A673 (cell line): ENCODE data around the gene CHCHD6. TPM values are rescaled to one million over a fixed set of nuclear protein-coding genes. Genes with fewer than 3 reads are reported as not detected.

Source experiments
- BruUV-seq: library from RNA; stranded (reverse); fragments of 400-500 nt; replicated peaks from 2 replicates; lab custom pipeline; 2021; lab: Mats Ljungman, UMichigan
- CTCF ChIA-PET: fragments of 300-600 bp; sonication (Branson Sonifier 250); formaldehyde crosslinking; loops from one replicate; lab custom pipeline; 2022; ENCODE audit warnings: antibody characterized with exemption; lab: Charles Lee
- POLR2A ChIA-PET: fragments of 300-600 bp; sonication (Branson Sonifier 250); formaldehyde crosslinking; loops from one replicate; lab custom pipeline; 2022; ENCODE audit warnings: antibody characterized with exemption; ENCODE audit not compliant: low non-redundant PET; lab: Charles Lee
- DNase-seq: peaks from one replicate; pipeline ENCODE4 v3.0.0-alpha.2; 2015; ENCODE audit warnings: low spot score
- H3K27ac ChIP-seq: fragments of 200-600 bp; sonication (generic); 2 replicates; pipeline ENCODE4 v1.5.1; 2016; ENCODE audit warnings: mixed run types, low read depth, mild to moderate bottlenecking, mixed read lengths, antibody characterized with exemption, low read length; ENCODE audit not compliant: poor library complexity, severe bottlenecking
- H3K27me3 ChIP-seq: fragments of 200-600 bp; sonication (generic); replicated peaks from 2 replicates; pipeline ENCODE4 v1.6.1; 2017; ENCODE audit warnings: mixed run types, low read depth, mild to moderate bottlenecking, mixed read lengths, antibody characterized with exemption, low read length; ENCODE audit not compliant: insufficient read depth, poor library complexity
- H3K36me3 ChIP-seq: fragments of 200-600 bp; sonication (generic); 2 replicates; pipeline ENCODE4 v1.6.1; 2016; ENCODE audit warnings: mixed run types, mild to moderate bottlenecking, mixed read lengths, antibody characterized with exemption, low read length; ENCODE audit not compliant: insufficient read depth, poor library complexity, severe bottlenecking
- H3K4me1 ChIP-seq: fragments of 200-600 bp; sonication (generic); 2 replicates; pipeline ENCODE4 v1.6.1; 2017; ENCODE audit warnings: mixed run types, mild to moderate bottlenecking, mixed read lengths, antibody characterized with exemption, low read length; ENCODE audit not compliant: insufficient read depth, poor library complexity, severe bottlenecking
- H3K4me3 ChIP-seq: fragments of 200-600 bp; sonication (generic); 2 replicates; pipeline ENCODE4 v1.5.1; 2016; ENCODE audit warnings: low read depth, mixed run types, mild to moderate bottlenecking, mixed read lengths, low read length; ENCODE audit not compliant: poor library complexity, severe bottlenecking
- H3K9me3 ChIP-seq: fragments of 200-600 bp; sonication (generic); 2 replicates; pipeline ENCODE4 v1.6.1; 2016; ENCODE audit warnings: mixed run types, low read depth, mild to moderate bottlenecking, mixed read lengths, antibody characterized with exemption, low read length; ENCODE audit not compliant: poor library complexity, severe bottlenecking
- EZH2 ChIP-seq: fragments of 200-600 bp; sonication (generic); IDR thresholded peaks from 2 replicates; pipeline ENCODE4 v1.6.1; 2017; ENCODE audit warnings: borderline replicate concordance, low read depth, mild to moderate bottlenecking, mixed read lengths, antibody characterized with exemption, low read length; ENCODE audit not compliant: poor library complexity, severe bottlenecking
- intact Hi-C: fragments of 100-400 bp; cut with micrococcal nuclease; formaldehyde crosslinking; loops from one replicate; pipeline ENCODE4 v1.10.0; 2022; ENCODE audit not compliant: unreplicated experiment
- total RNA-seq: library from RNA; stranded (reverse); gene quantifications from 2 replicates; pipeline ENCODE4 v1.2.3, GENCODE V29; 2021
- TF ChIP-seq, protein P1 (sequence below): fragments of 300-800, 200-600 bp; sonication (generic); conservative IDR thresholded peaks from 2 replicates; pipeline ENCODE4 v1.5.1; 2017; ENCODE audit warnings: low read depth, mild to moderate bottlenecking, antibody characterized with exemption, low read length, moderate library complexity, mixed read lengths

Gene CHCHD6
- total RNA-seq, 1 experiment from 2014 or later = 23.3 TPM

DNA sequence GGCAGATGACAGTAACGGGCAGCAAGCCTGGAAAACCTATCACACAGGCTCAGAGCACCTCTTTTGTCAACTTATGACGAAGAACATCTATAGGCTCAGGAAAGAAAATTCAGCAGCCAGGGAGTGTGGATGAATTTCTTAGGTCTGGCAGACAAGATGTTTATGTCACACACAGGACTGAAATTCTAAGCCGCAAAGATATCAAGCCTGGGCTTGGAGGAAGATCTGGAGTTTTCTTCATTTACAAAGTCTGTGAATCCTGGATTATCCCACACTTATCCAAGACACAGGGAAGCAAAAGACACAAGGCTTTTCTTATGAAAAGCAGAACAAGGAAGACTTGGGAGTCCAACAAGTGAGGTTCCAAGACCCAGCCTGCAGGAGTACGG is 23.4 kb upstream of the CHCHD6 start:
- Histone ChIP-seq H3K36me3 (no peaks in the 10 kb centered on the region), H3K4me3 (no peak overlapping the region), H3K4me1 (peaks cover 20% of the 10 kb centered on the region), H3K9me3 (no peaks in the 10 kb centered on the region), H3K27ac (no peak overlapping the region), H3K27me3 (no peaks in the 10 kb centered on the region)
- DNase-seq = no peak
- TF ChIP-seq EZH2 = no peak
- TF ChIP-seq, protein P1, sequence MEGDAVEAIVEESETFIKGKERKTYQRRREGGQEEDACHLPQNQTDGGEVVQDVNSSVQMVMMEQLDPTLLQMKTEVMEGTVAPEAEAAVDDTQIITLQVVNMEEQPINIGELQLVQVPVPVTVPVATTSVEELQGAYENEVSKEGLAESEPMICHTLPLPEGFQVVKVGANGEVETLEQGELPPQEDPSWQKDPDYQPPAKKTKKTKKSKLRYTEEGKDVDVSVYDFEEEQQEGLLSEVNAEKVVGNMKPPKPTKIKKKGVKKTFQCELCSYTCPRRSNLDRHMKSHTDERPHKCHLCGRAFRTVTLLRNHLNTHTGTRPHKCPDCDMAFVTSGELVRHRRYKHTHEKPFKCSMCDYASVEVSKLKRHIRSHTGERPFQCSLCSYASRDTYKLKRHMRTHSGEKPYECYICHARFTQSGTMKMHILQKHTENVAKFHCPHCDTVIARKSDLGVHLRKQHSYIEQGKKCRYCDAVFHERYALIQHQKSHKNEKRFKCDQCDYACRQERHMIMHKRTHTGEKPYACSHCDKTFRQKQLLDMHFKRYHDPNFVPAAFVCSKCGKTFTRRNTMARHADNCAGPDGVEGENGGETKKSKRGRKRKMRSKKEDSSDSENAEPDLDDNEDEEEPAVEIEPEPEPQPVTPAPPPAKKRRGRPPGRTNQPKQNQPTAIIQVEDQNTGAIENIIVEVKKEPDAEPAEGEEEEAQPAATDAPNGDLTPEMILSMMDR = no peak
- intact Hi-C loops = no loop called here
- ChIA-PET CTCF (interaction anchor here (0.6 kb wide), 1 partner anchor 810 kb away, joined by 4 read pairs; no protein-coding TSS in a partner anchor), POLR2A (no interaction called here)
- no TSS peak for BruUV-seq

DNA sequence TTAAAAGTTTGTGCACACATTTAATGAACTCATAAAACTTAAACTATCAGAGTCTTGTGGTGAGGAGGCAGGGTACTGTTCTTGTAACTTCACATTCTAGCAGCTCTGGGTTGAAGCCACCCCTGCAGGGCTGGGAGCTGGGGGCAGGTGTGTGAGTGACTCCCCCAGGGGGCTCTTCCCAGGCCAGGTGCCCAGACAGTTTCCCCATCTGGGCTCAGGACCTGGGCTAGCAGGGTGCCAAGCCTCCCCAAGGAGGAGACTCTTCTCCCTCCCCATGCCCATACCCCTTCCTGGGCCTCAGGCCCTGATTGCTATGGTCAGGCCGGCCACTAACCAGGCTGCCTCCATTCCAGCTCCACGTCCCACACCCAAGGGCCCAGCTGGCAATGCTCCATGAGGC is 22.0 kb upstream of the CHCHD6 start:
- ChIA-PET POLR2A (no interaction called here), CTCF (no interaction called here)
- no peak for DNase-seq
- BruUV-seq = no TSS peak
- no peaks in the 10 kb centered on the region for H3K9me3 ChIP-seq
- TF ChIP-seq EZH2 = no peak
- TF ChIP-seq, protein P1 = no peak
- no peak overlapping the region for H3K4me3 ChIP-seq
- intact Hi-C loops = no loop called here
- no peaks in the 10 kb centered on the region for H3K36me3 ChIP-seq
- H3K27ac ChIP-seq = no peak overlapping the region
- no peaks in the 10 kb centered on the region for H3K27me3 ChIP-seq
- peaks cover 20% of the 10 kb centered on the region for H3K4me1 ChIP-seq

- ChIA-PET CTCF (no interaction called here), POLR2A (no interaction called here)
- no peak for TF ChIP-seq EZH2
- TF ChIP-seq, protein P1 = no peak
- Histone ChIP-seq H3K27ac (no peak overlapping the region), H3K9me3 (no peaks in the 10 kb centered on the region), H3K36me3 (no peaks in the 10 kb centered on the region), H3K4me1 (peaks cover 20% of the 10 kb centered on the region), H3K4me3 (no peak overlapping the region), H3K27me3 (no peaks in the 10 kb centered on the region)
- BruUV-seq = no TSS peak
- intact Hi-C loops = no loop called here
- no peak for DNase-seq
Measured at GRCh38 chr3:126683069-126683468, 21.0 kb upstream of the CHCHD6 start.
